DND-41 (cell line): ENCODE results near the gene TNS3.

ENCODE experiments used
- ATAC-seq: fragments of 200-7000 bp; cut with Tn5 transposase; 3 replicates; pipeline ENCODE4 v1.9.1; 2021; ENCODE audit warnings: low read depth; ENCODE audit not compliant: insufficient read depth
- DNase-seq: peaks from one replicate; pipeline ENCODE4 v3.0.0-alpha.2; 2020
- H2AFZ ChIP-seq: 2 replicates; pipeline ENCODE4 v1.6.0; 2012; ENCODE audit warnings: low read depth, low read length
- H3K27ac ChIP-seq: 2 replicates; pipeline ENCODE4 v1.5.1; 2012; ENCODE audit warnings: low read length, inconsistent platforms
- H3K27me3 ChIP-seq: fragments of 200-600 bp; sonication (generic); 2 replicates; pipeline ENCODE4 v1.6.0; 2012; ENCODE audit warnings: low read length, mild to moderate bottlenecking, inconsistent platforms; ENCODE audit not compliant: insufficient read depth, poor library complexity
- H3K36me3 ChIP-seq: 2 replicates; pipeline ENCODE4 v1.5.1; 2012; ENCODE audit warnings: low read length, inconsistent platforms; ENCODE audit not compliant: insufficient read depth
- H3K4me1 ChIP-seq: 2 replicates; pipeline ENCODE4 v1.5.1; 2012; ENCODE audit warnings: mild to moderate bottlenecking, low read length; ENCODE audit not compliant: insufficient read depth
- H3K4me2 ChIP-seq: 2 replicates; pipeline ENCODE4 v1.6.0; 2012; ENCODE audit warnings: mild to moderate bottlenecking, moderate library complexity, low read length, inconsistent platforms; ENCODE audit not compliant: insufficient read depth
- H3K4me3 ChIP-seq, 2 experiments: fragments of 200-600 bp in 1 of 2; shearing (Covaris generic) in 1 of 2; 2 replicates each; pipeline ENCODE4 v1.5.1; 2012 to 2016; ENCODE audit warnings: inconsistent platforms in 2 of 2, low read length in 2 of 2, mild to moderate bottlenecking in 2 of 2, low read depth in 1 of 2, moderate library complexity in 1 of 2
- H3K79me2 ChIP-seq: 2 replicates; pipeline ENCODE4 v1.6.0; 2012; ENCODE audit warnings: low read length, inconsistent platforms; ENCODE audit not compliant: insufficient read depth
- H3K9ac ChIP-seq: 2 replicates; pipeline ENCODE4 v1.6.0; 2012; ENCODE audit warnings: low read depth, mild to moderate bottlenecking, inconsistent platforms, low read length, moderate library complexity
- H3K9me3 ChIP-seq: 2 replicates; pipeline ENCODE4 v1.5.1; 2012; ENCODE audit warnings: low read length, moderate library complexity, mild to moderate bottlenecking, inconsistent platforms; ENCODE audit not compliant: insufficient read depth, severe bottlenecking
- H4K20me1 ChIP-seq: 2 replicates; pipeline ENCODE4 v1.6.0; 2012; ENCODE audit warnings: low read length; ENCODE audit not compliant: insufficient read depth
- CTCF ChIP-seq: IDR thresholded peaks from 2 replicates; pipeline ENCODE4 v1.5.1; 2012; ENCODE audit warnings: borderline replicate concordance, low read length, moderate library complexity, mild to moderate bottlenecking; ENCODE audit not compliant: poor library complexity, severe bottlenecking; ENCODE audit errors: extremely low read depth
- EZH2 ChIP-seq: IDR thresholded peaks from 3 replicates; pipeline ENCODE4 v1.6.1; 2012; ENCODE audit warnings: borderline replicate concordance, low read depth, mild to moderate bottlenecking, moderate library complexity, low read length, inconsistent platforms; ENCODE audit not compliant: severe bottlenecking

The TNS3 gene

GRCh38 chr7:47473499-47474210 is 108.3 kb downstream of the TNS3 start:
- Histone ChIP-seq H3K9me3 (no peaks in the 10 kb centered on the region), H3K36me3 (no peaks in the 10 kb centered on the region), H3K27ac (no peak overlapping the region), H3K4me3 (no peak overlapping the region), H3K27me3 (no peaks in the 10 kb centered on the region), H3K9ac (no peak overlapping the region), H4K20me1 (no peaks in the 10 kb centered on the region), H2AFZ (no peak overlapping the region), H3K4me1 (no peaks in the 10 kb centered on the region), H3K4me2 (no peak overlapping the region), H3K79me2 (no peaks in the 10 kb centered on the region)
- DNase-seq (no peak), ATAC-seq (no peak)
- TF ChIP-seq EZH2 (no peak), CTCF (no peak)

- H3K79me2 ChIP-seq, result no peaks in the 10 kb centered on the region
These were observed 109.3 kb downstream of the TNS3 start for GRCh38 chr7:47472444-47473157.

GRCh38 chr7:47471831-47472230 is 110.1 kb downstream of the TNS3 start:
- H3K79me2 ChIP-seq, result no peaks in the 10 kb centered on the region
- TF ChIP-seq CTCF, result no peak
- TF ChIP-seq EZH2, result no peak
- no peak overlapping the region for H2AFZ ChIP-seq
- H3K27me3 ChIP-seq, result no peaks in the 10 kb centered on the region
- H3K4me3 ChIP-seq, result no peak overlapping the region
- ATAC-seq, result no peak
- H3K4me2 ChIP-seq, result no peak overlapping the region
- H4K20me1 ChIP-seq, result no peaks in the 10 kb centered on the region
- no peaks in the 10 kb centered on the region for H3K4me1 ChIP-seq
- no peak overlapping the region for H3K9ac ChIP-seq
- H3K9me3 ChIP-seq, result no peaks in the 10 kb centered on the region
- DNase-seq, result no peak
- no peaks in the 10 kb centered on the region for H3K36me3 ChIP-seq
- no peak overlapping the region for H3K27ac ChIP-seq

More at GRCh38 chr7:47472444-47473157, 109.3 kb downstream of the TNS3 start:
- DNase-seq (no peak), ATAC-seq (peak; percentile 9; the same call in 1 of the 3 replicates)
- Histone ChIP-seq H3K36me3 (no peaks in the 10 kb centered on the region), H3K9ac (no peak overlapping the region), H3K4me3 (no peak overlapping the region), H3K9me3 (no peaks in the 10 kb centered on the region), H3K27me3 (no peaks in the 10 kb centered on the region), H3K27ac (no peak overlapping the region), H4K20me1 (no peaks in the 10 kb centered on the region), H2AFZ (no peak overlapping the region), H3K4me2 (no peak overlapping the region), H3K4me1 (no peaks in the 10 kb centered on the region)
- TF ChIP-seq CTCF, result no peak
- no peak for TF ChIP-seq EZH2
